Prostate gland (tissue), 2 donors: ENCODE data around the gene RNU6-8. TPM values are rescaled to one million over a fixed set of nuclear protein-coding genes. Genes with fewer than 3 reads are reported as not detected.

ENCODE experiments used
- DNase-seq: peaks from one replicate; pipeline ENCODE4 v3.0.0-alpha.2; 2019; ENCODE audit warnings: low spot score
- H3K27ac ChIP-seq, 2 donors: fragments of 200-600 bp; sonication (generic); 2 replicates each; pipeline ENCODE4 v1.5.1; 2017 to 2019
- H3K27me3 ChIP-seq: fragments of 200-600 bp; sonication (generic); replicated peaks from 2 replicates; pipeline ENCODE4 v1.5.1; 2019; ENCODE audit not compliant: insufficient read depth
- H3K36me3 ChIP-seq, 2 donors: fragments of 200-600 bp; sonication (generic); 1 replicate in 1 of 2; 2 replicates in 1 of 2; pipeline versions ENCODE4 v1.5.1 to v1.8.1; 2017 to 2019
- H3K4me1 ChIP-seq: fragments of 200-600 bp; sonication (generic); replicated peaks from 2 replicates; pipeline ENCODE4 v1.5.1; 2019
- H3K4me3 ChIP-seq, 2 donors: fragments of 200-600 bp; sonication (generic); 2 replicates each; pipeline ENCODE4 v1.5.1; 2017 to 2019
- H3K9me3 ChIP-seq: fragments of 200-600 bp; sonication (generic); 2 replicates; pipeline ENCODE4 v1.5.1; 2017
- POLR2A ChIP-seq: fragments of 450-650 bp; IDR thresholded peaks from one replicate; pipeline ENCODE4 v1.6.1; 2016; ENCODE audit warnings: antibody characterized with exemption, mild to moderate bottlenecking
- POLR2AphosphoS5 ChIP-seq: sonication (generic); formaldehyde crosslinking; IDR thresholded peaks from one replicate; pipeline ENCODE4 v1.6.1; 2017; ENCODE audit warnings: antibody characterized with exemption
- WGBS: methylation state at CpG from one replicate; pipeline ENCODE4 v1.1.5; 2018; 5-methylcytosine and 5-hydroxymethylcytosine counted together
- intact Hi-C: fragments of 100-400 bp; cut with DNase I; formaldehyde crosslinking; loops from one replicate; pipeline ENCODE4 v1.14.2; 2022
- total RNA-seq, 2 donors: library from RNA; depleted of rRNA; stranded (reverse); fragments of >200 nt; gene quantifications; one replicate each; pipeline ENCODE4 v1.1.0, GENCODE V29; 2016
- TF ChIP-seq, protein P1 (sequence below), 4 experiments: fragments of 200-600 bp in 2 of 4; fragments of 450-650 bp in 2 of 4; sonication (generic) in 2 of 4; IDR thresholded peaks; 1 replicate in 3 of 4; 2 replicates in 1 of 4; pipeline ENCODE4 v1.5.1; 2016 to 2019; ENCODE audit warnings: antibody characterized with exemption in 4 of 4, mild to moderate bottlenecking in 2 of 4, moderate library complexity in 2 of 4

RNU6-8 gene
- total RNA-seq, 2 donors from 2014 or later, result not detected

- no peaks in the 10 kb centered on the region for H3K4me1 ChIP-seq
- H3K27ac ChIP-seq, result peak overlapping the region; percentile 84 to 85
- TF ChIP-seq, protein P1, sequence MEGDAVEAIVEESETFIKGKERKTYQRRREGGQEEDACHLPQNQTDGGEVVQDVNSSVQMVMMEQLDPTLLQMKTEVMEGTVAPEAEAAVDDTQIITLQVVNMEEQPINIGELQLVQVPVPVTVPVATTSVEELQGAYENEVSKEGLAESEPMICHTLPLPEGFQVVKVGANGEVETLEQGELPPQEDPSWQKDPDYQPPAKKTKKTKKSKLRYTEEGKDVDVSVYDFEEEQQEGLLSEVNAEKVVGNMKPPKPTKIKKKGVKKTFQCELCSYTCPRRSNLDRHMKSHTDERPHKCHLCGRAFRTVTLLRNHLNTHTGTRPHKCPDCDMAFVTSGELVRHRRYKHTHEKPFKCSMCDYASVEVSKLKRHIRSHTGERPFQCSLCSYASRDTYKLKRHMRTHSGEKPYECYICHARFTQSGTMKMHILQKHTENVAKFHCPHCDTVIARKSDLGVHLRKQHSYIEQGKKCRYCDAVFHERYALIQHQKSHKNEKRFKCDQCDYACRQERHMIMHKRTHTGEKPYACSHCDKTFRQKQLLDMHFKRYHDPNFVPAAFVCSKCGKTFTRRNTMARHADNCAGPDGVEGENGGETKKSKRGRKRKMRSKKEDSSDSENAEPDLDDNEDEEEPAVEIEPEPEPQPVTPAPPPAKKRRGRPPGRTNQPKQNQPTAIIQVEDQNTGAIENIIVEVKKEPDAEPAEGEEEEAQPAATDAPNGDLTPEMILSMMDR (IDR thresholded peaks at IDR 0.05), result no peak
- TF ChIP-seq POLR2AphosphoS5, result no peak
- TF ChIP-seq POLR2A, result no peak
- no peaks in the 10 kb centered on the region for H3K36me3 ChIP-seq
- peak overlapping the region; percentile 49 to 58 for H3K4me3 ChIP-seq
- 1% methylated on average over 8 of the region's 8 CpGs for WGBS
- intact Hi-C loops, result loop anchor here (2.0 kb wide), 1 partner anchor 126 kb away; the partner anchor contains the start of gene ARHGAP5
- no peaks in the 10 kb centered on the region for H3K27me3 ChIP-seq
- no peaks in the 10 kb centered on the region for H3K9me3 ChIP-seq
- DNase-seq, result no peak
Observed at GRCh38 chr14:32202491-32202997, 525 bp downstream of the RNU6-8 start.

DNA sequence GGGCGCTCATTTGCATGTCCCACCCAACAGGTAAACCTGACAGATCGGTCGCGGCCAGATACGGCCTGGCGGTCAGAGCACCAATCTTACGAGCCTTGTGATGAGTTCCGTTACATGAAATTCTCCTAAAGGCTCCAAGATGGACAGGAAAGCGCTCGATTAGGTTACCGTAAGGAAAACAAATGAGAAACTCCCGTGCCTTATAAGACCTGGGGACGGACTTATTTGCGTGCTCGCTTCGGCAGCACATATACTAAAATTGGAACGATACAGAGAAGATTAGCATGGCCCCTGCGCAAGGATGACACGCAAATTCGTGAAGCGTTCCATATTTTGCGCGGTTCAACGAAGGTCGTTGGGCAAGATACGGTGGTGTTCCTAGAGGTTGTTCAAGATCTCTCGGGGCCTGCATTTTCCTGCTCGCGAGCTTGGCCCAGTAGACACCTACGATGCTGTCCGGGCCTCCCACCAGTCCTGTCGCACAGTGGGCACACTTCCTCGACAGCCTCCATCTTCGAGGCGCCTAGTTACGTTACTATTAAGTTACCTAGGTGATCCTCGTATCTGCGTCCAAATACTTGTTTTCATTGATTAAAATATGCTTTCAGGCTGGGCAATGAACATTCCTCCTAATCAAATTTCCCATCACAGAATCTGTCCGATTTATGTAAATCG, 1.1 kb downstream of the RNU6-8 start, which contains the start of gene RNU6-7:
Gene RNU6-7 (plus strand): TSS at position 230 of the 675 bp plus-strand sequence.
- Histone ChIP-seq H3K27me3 (no peaks in the 10 kb centered on the region), H3K4me1 (no peaks in the 10 kb centered on the region), H3K36me3 (no peaks in the 10 kb centered on the region), H3K9me3 (no peaks in the 10 kb centered on the region), H3K4me3 (peak within 1 kb of the TSS; percentile 49 to 58), H3K27ac (peak within 1 kb of the TSS; percentile 84 to 85)
- intact Hi-C loops, result loop anchor here (2.0 kb wide), 1 partner anchor 125 kb away; the partner anchor contains the start of gene ARHGAP5
- TF ChIP-seq POLR2AphosphoS5, result peak; percentile 4
- TF ChIP-seq, protein P1 (IDR thresholded peaks at IDR 0.05), result no peak
- DNase-seq, result no peak
- under 1% methylated on average over 40 of the region's 40 CpGs for WGBS

GRCh38 chr14:32201193-32201815, 1.8 kb downstream of the RNU6-8 start:
- intact Hi-C loops, result no loop called here

DNA sequence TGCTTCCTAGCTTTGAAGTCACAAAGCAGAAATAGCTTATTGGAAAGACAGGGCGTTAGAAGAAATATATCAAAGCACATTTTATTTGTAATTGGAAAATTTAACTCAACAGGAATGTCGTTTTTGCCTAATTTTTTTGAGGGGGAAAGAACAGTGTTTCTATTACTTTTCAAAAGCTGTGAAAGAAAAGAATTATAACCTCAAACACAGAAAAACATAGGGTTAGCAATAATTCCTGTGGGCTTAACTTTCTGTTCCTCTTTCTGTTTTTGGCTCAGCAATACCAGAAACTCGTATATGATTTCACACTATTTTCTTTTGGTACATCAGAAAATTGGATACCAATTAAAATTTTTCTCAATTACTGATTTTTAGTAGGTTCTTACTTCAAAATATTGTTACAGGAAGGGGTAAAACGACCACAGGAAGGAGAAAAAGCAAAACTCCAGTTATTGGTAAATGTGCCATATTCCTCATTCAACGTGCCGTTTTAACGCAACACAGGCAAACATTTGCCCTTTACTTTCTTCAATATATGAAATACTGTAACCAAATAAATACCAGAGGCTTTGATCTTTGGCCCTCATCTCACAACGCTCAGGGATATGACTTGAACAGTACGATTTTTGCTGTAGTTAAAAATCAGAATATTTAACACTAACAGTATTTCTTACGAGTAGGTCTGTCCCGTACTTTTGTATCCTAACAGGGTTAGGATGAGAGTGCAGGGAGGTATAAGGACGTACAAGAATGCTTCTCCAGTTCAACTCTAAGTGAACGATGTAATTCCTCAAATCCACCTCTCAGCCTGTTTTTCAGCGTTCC, 2.5 kb downstream of the RNU6-8 start:
- WGBS, result 9% methylated on average over 14 of the region's 14 CpGs
- intact Hi-C loops, result no loop called here
- peak overlapping the region; percentile 49 to 58 for H3K4me3 ChIP-seq
- H3K4me1 ChIP-seq, result no peaks in the 10 kb centered on the region
- no peaks in the 10 kb centered on the region for H3K36me3 ChIP-seq
- no peak for TF ChIP-seq POLR2A
- no peak for TF ChIP-seq POLR2AphosphoS5
- TF ChIP-seq, protein P1 (IDR thresholded peaks at IDR 0.05), result no peak
- DNase-seq, result no peak
- H3K9me3 ChIP-seq, result no peaks in the 10 kb centered on the region
- no peaks in the 10 kb centered on the region for H3K27me3 ChIP-seq
- peak overlapping the region; percentile 84 to 85 for H3K27ac ChIP-seq

More at GRCh38 chr14:32201193-32201815, 1.8 kb downstream of the RNU6-8 start:
- WGBS, result under 1% methylated on average over 46 of the region's 46 CpGs
- Histone ChIP-seq H3K27me3 (no peaks in the 10 kb centered on the region), H3K4me1 (no peaks in the 10 kb centered on the region), H3K27ac (peak overlapping the region; percentile 84 to 85), H3K4me3 (peak overlapping the region; percentile 49 to 58), H3K36me3 (no peaks in the 10 kb centered on the region), H3K9me3 (no peaks in the 10 kb centered on the region)
- peak; percentile 79 for DNase-seq
- TF ChIP-seq, protein P1 (IDR thresholded peaks at IDR 0.05), result no peak
- peak; percentile 37 for TF ChIP-seq POLR2AphosphoS5
